NCI-H526 (cell line): ENCODE results near the gene TCL1B.

Experiments
- DNase-seq, 2 experiments: peaks; one replicate each; lab custom pipeline; 2025; lab: John Stamatoyannopoulos, UW

Gene TCL1B

DNA sequence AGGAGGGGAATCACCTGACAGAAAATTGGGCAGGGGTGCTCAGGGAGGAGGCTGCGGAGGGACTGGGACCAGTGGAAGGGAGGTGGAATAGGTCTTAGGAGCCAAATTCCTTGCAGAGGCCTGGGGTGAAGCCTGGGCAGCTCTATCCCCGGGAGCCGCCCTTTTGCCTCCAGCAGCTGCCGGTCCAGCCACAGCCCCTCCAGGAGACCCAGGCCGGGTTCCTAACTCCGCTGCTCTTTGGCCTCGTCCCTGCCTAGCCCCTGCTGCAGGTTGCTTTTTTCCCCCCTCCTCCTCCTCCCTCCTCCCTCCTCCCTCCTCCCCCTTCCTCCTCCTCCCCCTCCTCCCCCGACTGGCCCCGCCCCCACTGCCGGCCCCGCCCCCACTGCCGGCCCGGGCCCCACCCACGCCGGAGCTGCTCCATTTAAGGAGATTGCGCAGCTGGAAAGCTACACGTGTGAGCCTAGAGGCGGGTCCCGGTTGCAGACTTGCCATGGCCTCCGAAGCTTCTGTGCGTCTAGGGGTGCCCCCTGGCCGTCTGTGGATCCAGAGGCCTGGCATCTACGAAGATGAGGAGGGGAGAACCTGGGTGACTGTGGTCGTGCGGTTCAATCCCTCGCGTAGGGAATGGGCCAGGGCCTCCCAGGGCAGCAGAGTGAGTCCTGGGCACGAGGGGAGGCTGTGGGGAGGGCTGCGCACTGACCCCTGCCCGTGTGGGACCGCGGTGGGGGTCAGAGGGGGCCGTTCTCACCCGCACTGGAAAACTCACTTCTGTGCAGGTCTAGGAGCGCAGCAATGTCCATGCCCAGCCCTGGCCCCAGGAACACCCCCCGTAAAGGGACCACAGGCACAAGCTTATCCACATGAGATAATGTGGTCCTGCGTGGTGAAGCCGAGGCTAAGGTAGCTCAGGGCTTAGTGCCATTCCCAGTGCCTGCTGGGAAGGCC, at the start of gene TCL1B:
TSS of gene TCL1B (plus strand) at position 449 of the 945 bp plus-strand sequence. CDS start at position 491, 42 bp downstream.
- DNase-seq, result no peak

GRCh38 chr14:95644981-95645380, 41.2 kb upstream of the TCL1B start:
- DNase-seq, result no peak

DNA sequence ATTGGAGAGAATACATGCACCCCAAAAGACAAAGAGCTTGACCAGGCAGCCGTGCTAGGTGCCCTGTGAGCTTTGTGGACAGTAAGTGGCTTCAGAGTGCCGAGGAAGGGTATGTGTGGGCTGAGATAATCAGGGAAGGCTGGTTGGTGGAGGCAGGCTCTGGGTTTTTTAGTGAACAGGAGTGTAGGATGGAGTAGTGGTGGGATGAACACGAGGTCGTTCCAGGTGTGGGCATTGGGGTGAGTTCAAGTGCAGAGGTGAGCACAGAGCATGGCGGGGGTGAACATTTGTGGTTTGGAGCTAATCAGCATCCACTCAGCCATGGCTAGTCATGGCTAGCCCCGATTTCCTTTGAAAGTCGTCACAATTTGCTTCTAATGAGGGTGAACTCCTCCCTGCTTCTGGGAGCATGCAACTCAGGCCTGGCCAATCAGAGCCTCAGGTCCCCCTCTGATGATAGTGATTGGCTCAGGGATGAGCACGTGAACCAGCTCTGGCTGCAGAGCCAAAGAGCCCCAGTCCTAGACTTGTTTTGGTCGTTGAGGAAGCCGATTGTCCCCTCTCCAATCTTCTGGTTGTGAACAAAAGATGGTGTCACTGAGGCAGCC, 40.7 kb upstream of the TCL1B start:
- DNase-seq, result no peak

DNA sequence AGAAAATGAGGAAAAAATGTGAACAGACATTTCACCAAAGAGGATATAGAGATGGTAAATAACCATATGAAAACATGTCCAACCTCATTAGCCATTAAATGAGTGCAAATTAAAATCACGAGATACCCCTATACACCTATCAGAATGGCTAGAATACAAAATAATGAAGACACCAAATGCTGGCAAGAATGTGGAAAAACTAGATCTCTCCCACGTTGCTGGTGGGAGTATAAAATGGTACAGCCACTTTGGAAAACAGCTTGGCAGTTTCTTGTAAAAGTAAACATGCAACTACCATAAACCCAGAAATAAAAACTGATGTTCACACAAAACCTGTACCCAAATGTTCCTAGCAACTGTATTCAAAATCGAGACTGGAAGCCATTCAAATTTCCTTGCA, 38.3 kb upstream of the TCL1B start:
- DNase-seq, result peak; percentile 89 to 92

GRCh38 chr14:95649230-95649629, 37.0 kb upstream of the TCL1B start:
- peak; percentile 59 to 62 for DNase-seq

DNA sequence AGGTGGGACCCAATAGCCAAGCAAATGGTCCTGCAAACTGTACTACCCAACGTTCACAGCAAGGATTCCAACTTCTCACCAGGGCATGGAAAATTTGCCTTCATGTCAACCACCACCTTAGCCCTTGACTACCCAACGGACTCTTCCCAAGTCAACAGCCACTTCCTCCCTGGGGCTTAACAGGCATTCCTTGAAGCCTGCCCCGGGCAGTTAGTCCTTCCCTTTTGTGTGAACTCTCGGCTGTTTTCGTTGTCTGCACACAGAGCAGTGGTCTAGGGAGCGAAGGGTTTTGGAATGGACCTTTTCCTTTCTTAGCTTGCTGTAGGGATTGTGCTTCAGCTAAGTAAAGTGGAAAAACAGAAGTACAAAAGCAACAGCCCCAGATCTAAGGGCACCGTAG, 35.2 kb upstream of the TCL1B start:
- DNase-seq, result no peak

DNA sequence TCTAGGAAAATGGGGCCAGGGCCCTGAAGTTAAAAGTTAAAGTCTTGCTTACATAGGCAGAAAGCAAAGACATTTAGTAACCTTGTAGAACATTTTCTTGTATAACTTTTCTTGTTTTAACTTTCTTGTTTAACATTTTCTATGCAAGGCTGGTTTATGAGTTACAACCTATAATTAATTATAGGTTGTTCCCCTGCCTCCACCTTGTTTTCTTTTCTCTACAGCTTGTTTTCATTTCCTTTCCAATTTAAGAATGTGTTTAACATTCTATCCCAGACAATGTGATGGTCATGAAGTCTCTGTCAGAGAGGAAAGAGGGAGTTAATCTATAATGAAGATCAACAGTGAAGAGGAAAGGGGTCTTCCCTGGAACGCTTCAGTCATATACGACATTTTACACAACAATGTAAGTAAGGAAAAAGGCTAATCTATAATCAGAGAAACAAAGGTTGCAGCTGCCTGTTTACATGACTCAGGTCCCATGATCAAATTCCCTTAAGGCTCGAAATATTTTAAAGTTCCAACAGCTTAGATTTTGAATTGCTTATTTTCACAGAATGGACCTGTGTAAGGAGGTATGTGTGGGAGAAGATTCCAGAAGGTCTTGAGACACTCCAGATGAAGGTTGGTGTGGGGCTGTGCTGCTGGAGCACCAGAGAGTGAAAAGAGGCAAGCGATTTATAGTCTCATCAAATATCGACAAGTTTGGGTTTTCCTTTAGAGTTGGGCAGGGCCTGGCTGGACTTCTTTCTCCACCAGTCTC, 34.2 kb upstream of the TCL1B start:
- DNase-seq, result no peak

DNA sequence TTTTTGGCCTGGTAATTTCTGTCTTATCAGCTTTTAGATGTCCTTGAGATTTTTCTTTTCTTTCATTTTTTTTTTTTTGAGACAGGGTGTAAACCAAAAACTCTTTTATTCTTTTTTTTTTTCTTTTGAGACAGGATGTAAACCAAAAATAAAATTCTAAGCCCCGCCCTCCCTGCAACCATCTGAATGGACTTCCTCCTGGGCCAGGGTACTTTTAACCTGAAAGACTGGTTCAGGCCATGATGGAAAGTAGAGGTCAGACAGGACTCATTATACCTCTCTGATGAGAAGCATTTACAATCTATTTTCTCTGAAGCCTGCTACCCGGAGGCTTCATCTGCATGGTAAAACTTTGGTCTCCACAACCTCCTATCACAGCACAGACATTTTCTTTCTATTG, 33.5 kb upstream of the TCL1B start:
- no peak for DNase-seq

DNA sequence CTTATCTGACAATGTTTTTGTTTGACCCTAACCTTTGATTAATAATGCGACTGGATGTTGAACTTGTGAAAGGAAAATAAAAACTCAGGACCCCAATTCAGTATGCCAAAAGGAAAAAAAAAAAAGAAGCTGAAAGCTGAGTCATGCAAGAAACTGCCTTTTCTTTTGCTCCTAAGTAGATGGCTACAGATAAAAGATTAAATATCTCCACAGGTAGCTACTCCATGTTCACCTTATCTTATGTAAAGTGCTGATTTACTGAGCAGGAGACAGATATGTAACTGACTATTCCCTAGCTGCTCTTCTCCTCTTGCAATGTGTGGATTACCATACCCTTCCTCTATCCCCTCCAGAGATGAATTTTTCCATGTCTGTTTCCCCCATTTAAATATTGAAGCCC, 30.8 kb upstream of the TCL1B start:
- no peak for DNase-seq

- DNase-seq, result no peak
These were observed 29.6 kb upstream of the TCL1B start for GRCh38 chr14:95656634-95657033.

DNA sequence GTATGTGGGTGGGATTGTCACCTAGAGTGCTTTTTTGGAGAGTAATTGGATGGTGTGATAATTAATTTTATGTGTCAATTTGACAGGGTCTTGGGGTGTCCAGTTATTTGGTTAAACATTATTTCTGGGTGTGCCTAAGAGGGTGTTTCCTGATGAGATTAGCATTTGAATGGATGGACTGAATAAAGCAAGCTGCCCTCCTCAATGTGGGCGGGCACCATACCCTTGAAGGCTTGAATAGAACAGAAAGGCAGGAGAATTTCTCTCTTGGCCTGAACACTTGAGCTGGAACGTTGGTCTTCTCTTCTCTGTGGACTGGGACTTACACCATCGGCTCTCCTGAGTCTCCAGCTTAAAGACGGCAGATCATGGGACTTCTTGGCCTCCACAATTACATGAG, 28.8 kb upstream of the TCL1B start:
- no peak for DNase-seq

DNA sequence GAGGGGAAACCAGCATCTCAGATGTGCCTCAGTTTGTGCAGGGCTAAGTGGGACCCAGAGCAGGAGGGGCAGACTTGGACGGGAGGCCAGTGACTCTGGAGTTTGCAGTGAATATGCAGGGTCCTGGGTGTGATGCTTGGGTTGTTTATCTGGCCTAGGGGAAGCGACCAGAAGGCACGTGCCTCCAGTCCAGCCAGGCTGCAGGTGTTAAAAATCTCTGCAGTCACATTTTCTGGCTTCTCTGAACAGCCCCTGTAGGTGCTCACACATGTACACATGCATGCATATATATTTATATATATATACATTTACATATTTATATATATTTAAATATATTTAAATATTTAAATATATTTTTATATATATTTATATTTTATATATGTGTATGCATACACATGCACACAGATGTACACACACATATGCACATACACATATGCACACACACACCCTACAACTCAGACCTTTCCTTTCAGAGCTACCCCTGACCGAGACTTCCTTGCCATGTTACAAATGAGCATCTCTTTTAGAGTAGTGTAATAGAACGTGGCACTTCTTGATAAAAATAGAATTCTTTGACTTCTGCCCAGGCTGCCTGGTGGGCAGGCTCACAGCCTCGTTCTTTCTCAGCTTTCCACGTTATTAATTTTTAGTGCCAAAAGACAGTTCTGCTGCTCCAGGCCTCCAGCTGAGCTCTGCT, 26.8 kb upstream of the TCL1B start:
- DNase-seq, result peak in 1 of 2 experiments; percentile 56

DNA sequence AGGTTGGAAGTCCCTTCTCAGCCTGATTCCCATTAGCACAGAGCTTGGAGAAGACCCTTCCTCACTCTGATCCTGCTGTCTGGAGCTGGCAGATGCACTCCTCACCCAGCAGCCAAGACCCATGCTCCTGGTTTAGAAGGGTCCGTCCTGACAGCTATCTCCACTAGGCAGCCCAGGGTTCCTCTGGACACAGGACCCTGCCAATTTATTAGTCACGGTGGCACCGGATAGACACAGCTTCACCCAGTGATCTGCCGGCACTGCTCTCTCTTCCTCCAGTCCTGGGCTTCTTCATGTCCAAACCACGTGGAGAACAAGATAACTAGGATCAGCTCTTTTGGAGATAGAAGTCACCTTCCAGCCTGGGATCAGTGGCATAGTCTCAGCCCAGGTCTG, 26.2 kb upstream of the TCL1B start:
- peak; percentile 46 to 70 for DNase-seq

DNA sequence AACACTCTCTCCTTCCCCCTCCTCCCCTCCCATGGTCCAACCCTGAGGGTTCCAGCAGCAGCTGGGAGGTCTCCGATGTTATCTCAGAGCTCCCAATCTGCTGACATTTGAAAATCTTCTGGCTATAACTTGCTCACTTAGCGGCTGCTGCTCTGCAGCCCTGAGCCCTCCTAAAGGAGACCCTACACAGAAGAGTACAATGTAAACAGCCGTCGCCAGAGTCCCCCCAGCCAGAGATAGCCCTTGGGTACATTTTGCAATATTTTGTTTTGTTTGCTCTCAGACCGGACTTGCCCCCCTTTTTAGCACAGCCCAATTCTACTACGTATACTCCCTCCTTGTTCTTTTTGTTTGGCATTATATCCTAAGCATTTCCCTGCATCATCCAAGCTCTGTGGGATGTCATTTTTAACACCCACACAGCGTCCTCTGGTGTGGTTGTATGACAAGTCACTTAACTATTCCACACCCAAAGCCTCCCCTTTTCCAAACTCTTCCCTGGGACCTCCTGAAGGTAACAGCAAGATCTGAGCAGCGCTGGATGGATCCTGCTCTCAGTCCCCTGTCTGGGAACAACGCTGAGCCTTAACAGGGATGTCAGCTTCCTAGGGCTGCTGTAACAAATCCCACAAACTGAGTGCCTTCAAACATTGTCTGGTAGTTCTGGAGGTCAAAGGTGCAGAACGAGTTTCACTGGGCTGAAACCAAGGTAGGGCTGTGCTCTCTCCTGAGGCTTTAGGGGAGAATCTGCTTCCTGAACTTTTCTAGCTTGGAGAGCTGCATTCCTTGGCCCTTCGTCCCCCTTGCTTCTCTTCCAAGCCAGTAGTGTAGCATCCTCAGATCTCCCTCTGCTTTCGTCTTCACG, 25.3 kb upstream of the TCL1B start:
- DNase-seq, result peak in 1 of 2 experiments; percentile 70

DNA sequence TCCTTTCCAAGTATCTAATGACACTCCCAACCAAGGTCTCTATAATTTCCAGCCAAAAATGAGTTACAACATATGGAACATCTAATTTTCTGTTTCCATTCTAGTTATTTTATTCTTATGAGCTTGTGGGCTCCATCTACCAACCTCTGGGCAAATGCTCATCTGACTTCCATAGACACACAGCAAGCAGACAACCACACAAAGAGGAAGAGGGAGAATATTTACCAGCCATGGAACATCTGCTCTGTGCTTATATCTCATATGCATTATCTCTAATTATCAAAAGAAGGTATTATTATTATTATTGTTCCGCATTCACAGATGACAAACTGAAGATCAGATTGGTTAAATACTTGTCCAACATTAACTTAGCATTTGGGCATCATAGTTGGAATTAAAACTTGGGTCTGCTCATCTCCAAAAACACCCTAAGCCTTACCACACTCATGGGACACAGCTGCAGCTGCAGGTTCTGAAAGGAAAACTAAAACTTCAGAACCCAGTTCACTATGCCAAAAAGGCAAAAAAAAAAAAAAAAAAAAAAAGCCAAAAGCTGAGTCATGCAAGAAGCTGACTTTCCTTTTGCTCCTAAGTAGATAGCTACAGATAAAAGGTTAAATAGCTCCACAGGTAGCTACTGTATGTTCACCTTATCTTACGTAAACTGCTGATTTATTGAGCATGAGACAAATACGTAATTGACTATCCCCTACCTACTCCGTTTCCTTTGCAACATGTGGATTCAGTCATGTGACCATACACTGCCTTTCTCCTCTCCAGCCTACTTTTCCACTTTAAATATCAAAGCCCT, 23.6 kb upstream of the TCL1B start:
- peak; percentile 46 to 50 for DNase-seq

- DNase-seq, result peak in 1 of 2 experiments; percentile 26
These were observed 22.9 kb upstream of the TCL1B start for GRCh38 chr14:95663226-95663797.

- DNase-seq, result no peak
These were observed 22.2 kb upstream of the TCL1B start for GRCh38 chr14:95664066-95664465.

DNA sequence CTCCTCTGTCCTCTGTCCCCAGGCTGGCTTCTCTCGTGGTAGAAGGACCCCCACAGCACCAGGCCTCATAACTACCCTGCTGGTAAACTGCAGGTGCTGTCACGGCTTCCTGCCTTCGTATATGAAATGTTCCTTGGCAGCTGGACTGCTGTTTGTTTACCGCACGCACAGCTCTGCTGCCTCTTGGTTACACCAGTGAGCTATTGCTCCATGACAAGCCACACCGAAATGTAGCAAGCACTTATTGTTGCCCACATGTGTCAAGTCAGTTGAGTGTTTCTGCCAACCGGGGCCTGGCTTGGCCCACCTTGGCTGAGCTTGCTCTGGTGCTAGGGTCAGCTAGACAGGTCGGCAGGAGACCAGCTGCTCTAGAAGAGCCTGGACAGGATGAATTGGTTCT, 21.7 kb upstream of the TCL1B start:
- DNase-seq, result peak; percentile 37 to 44

GRCh38 chr14:95665530-95665929, 20.7 kb upstream of the TCL1B start:
- peak; percentile 19 to 53 for DNase-seq

DNA sequence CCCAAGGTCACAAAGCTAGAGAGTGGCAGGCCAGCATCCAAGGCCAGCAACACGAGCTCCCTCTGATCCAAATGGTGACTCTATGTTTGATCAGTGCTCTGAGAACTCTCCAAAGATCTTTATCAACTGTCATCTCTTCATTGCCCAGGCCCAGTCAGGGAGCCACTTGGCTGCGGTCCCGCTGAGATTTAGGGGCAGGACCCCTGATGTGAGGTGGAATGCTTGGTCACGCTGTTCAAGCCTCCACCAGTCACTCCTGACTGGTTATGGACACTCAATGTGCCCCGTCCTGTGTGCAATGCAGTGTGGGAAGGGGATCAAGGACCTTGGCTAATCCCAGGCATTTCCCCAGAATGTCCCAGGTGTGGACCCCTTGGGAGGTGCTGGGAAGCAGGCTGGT, 19.8 kb upstream of the TCL1B start:
- DNase-seq, result no peak
